Femur (tissue), 1 donor: ENCODE measurements around the gene DGKZ.

Experiments
- DNase-seq: peaks from one replicate; pipeline ENCODE4 v3.0.0-alpha.2; 2017

Gene DGKZ

GRCh38 chr11:46330154-46330553 is 17.1 kb upstream of the DGKZ start:
- DNase-seq, result no peak

- DNase-seq, result peak; percentile 61
Measured at GRCh38 chr11:46330563-46331281, 16.5 kb upstream of the DGKZ start.

- DNase-seq, result no peak
Measured at GRCh38 chr11:46331282-46331984, 15.8 kb upstream of the DGKZ start.

- no peak for DNase-seq
Measured at GRCh38 chr11:46332093-46332567, 15.1 kb upstream of the DGKZ start.

GRCh38 chr11:46332568-46333393 is 14.5 kb upstream of the DGKZ start:
- DNase-seq, result no peak

GRCh38 chr11:46333394-46333947 is 13.8 kb upstream of the DGKZ start:
- no peak for DNase-seq

- DNase-seq, result no peak
Measured at GRCh38 chr11:46334211-46334610, 13.1 kb upstream of the DGKZ start.

GRCh38 chr11:46335271-46335670 is 12.0 kb upstream of the DGKZ start:
- DNase-seq, result no peak

GRCh38 chr11:46335890-46336562 is 11.2 kb upstream of the DGKZ start:
- no peak for DNase-seq

GRCh38 chr11:46336563-46337180 is 10.6 kb upstream of the DGKZ start:
- no peak for DNase-seq

GRCh38 chr11:46337626-46338345 is 9.5 kb upstream of the DGKZ start:
- no peak for DNase-seq

GRCh38 chr11:46338636-46338987 is 8.7 kb upstream of the DGKZ start:
- no peak for DNase-seq

GRCh38 chr11:46338988-46339666 is 8.1 kb upstream of the DGKZ start:
- peak; percentile 34 for DNase-seq

- DNase-seq, result peak; percentile 22
Measured at GRCh38 chr11:46339816-46340215, 7.4 kb upstream of the DGKZ start.

- no peak for DNase-seq
Measured at GRCh38 chr11:46341454-46341853, 5.8 kb upstream of the DGKZ start.

GRCh38 chr11:46342239-46342638 is 5.0 kb upstream of the DGKZ start:
- DNase-seq, result peak; percentile 80

- no peak for DNase-seq
Measured at GRCh38 chr11:46343520-46343919, 3.7 kb upstream of the DGKZ start.

GRCh38 chr11:46345131-46345597 is 2.1 kb upstream of the DGKZ start:
- peak; percentile 66 for DNase-seq

- DNase-seq, result peak; percentile 19
Measured at GRCh38 chr11:46345881-46346484, 1.3 kb upstream of the DGKZ start.

GRCh38 chr11:46347637-46348311 is 511 bp downstream of the DGKZ start:
- no peak for DNase-seq
